Lower leg skin (tissue), 4 donors: ENCODE measurements around the gene ACAT2. TPM values are rescaled to one million over a fixed set of nuclear protein-coding genes. Genes with fewer than 3 reads are reported as not detected.
"Not testable (repeated sequence)": the region's sequence is repeated elsewhere in the genome, so short reads cannot be mapped to it uniquely, and the experiment has no call there.

Source experiments
- DNase-seq, 2 donors: peaks; one replicate each; pipeline ENCODE4 v3.0.0-alpha.2; 2019; ENCODE audit warnings: low spot score in 2 of 2
- H3K4me3 ChIP-seq: fragments of 200-600 bp; sonication (generic); 2 replicates; pipeline ENCODE4 v1.5.1; 2017; ENCODE audit warnings: mild to moderate bottlenecking, low read depth; ENCODE audit not compliant: poor library complexity, severe bottlenecking
- POLR2A ChIP-seq, 2 donors: fragments of 450-650 bp; IDR thresholded peaks; one replicate each; pipeline ENCODE4 v1.6.1; 2016 to 2017; ENCODE audit warnings: antibody characterized with exemption in 2 of 2, mild to moderate bottlenecking in 1 of 2, moderate library complexity in 1 of 2
- WGBS, 2 donors: methylation state at CpG; one replicate each; pipeline ENCODE4 v1.1.5; 2018; 5-methylcytosine and 5-hydroxymethylcytosine counted together
- intact Hi-C: fragments of 100-400 bp; cut with DNase I; formaldehyde crosslinking; loops from one replicate; pipeline ENCODE4 v1.15.0; 2023; ENCODE audit warnings: low total_unique reads
- total RNA-seq, 4 donors: library from RNA; depleted of rRNA; stranded (reverse); fragments of >200 nt; gene quantifications; one replicate each; pipeline ENCODE4 v1.1.0, GENCODE V29; 2016
- TF ChIP-seq, protein P1 (sequence below), 3 donors: fragments of 450-650 bp; IDR thresholded peaks; one replicate each; pipeline ENCODE4 v1.5.1; 2016; ENCODE audit warnings: antibody characterized with exemption in 3 of 3, mild to moderate bottlenecking in 3 of 3, moderate library complexity in 2 of 3

The ACAT2 gene
- total RNA-seq, 4 donors from 2014 or later, result 5.4 to 31.5 (median 13.8) TPM

DNA sequence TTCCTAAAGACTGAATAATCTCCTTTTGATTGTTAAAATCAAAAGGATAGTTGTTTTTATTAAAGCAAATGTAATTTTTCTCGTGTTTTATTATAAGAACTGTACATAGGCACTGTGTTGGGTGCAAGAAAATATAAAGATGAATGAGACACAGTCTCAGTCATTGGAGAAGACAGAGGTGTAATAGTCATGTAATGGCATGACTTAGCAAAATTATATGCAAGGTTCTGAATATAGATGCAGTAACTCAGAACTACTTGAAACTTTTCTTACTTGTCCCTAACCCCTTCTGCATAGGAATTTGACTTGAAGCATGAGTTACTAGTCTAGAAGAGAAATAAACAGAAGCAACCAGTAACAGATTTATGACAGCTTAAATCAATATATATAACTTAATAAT is 19.7 kb upstream of the ACAT2 start:
- intact Hi-C loops, result no loop called here
- 87 to 93% methylated on average over 1 of the region's 1 CpG for WGBS, 2 donors
- H3K4me3 ChIP-seq, result no peak overlapping the region
- no peak for TF ChIP-seq POLR2A (IDR thresholded peaks at IDR 0.05)
- TF ChIP-seq, protein P1, sequence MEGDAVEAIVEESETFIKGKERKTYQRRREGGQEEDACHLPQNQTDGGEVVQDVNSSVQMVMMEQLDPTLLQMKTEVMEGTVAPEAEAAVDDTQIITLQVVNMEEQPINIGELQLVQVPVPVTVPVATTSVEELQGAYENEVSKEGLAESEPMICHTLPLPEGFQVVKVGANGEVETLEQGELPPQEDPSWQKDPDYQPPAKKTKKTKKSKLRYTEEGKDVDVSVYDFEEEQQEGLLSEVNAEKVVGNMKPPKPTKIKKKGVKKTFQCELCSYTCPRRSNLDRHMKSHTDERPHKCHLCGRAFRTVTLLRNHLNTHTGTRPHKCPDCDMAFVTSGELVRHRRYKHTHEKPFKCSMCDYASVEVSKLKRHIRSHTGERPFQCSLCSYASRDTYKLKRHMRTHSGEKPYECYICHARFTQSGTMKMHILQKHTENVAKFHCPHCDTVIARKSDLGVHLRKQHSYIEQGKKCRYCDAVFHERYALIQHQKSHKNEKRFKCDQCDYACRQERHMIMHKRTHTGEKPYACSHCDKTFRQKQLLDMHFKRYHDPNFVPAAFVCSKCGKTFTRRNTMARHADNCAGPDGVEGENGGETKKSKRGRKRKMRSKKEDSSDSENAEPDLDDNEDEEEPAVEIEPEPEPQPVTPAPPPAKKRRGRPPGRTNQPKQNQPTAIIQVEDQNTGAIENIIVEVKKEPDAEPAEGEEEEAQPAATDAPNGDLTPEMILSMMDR (IDR thresholded peaks at IDR 0.05), result no peak
- DNase-seq, result no peak

- TF ChIP-seq, protein P1 (IDR thresholded peaks at IDR 0.05), result no peak
- TF ChIP-seq POLR2A (IDR thresholded peaks at IDR 0.05), result no peak
- 91% methylated on average over 7 of the region's 7 CpGs for WGBS, 2 donors
- no peak overlapping the region for H3K4me3 ChIP-seq
- intact Hi-C loops, result no loop called here
- no peak for DNase-seq
These were observed 16.8 kb upstream of the ACAT2 start for GRCh38 chr6:159745081-159745480.

- no peak overlapping the region for H3K4me3 ChIP-seq
- no peak for DNase-seq
- 92 to 97% methylated on average over 1 of the region's 1 CpG for WGBS, 2 donors
- intact Hi-C loops, result no loop called here
- TF ChIP-seq POLR2A (IDR thresholded peaks at IDR 0.05), result no peak
- TF ChIP-seq, protein P1 (IDR thresholded peaks at IDR 0.05), result no peak
These were observed 15.1 kb upstream of the ACAT2 start for GRCh38 chr6:159746759-159747158.

DNA sequence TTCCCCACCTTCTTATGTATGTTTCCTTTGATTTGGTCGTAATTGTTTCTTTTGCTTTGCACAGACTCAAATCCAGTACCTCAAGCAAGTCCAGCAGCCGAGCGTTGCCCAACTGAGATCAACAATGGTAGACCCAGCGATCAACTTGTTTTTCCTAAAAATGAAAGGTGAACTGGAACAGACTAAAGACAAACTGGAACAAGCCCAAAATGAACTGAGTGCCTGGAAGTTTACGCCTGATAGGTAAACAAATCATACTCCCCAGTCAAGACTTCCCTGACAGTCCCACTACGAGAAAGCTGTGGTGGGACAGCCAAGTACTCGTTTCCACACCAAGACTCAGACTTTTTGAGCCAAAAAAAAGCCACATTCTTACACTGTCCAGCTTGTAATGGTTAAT is 13.7 kb upstream of the ACAT2 start:
- WGBS, 2 donors, result 85 to 94% methylated on average over 7 of the region's 7 CpGs
- not testable (repeated sequence) for DNase-seq

GRCh38 chr6:159751448-159751847 is 10.4 kb upstream of the ACAT2 start:
- intact Hi-C loops, result no loop called here
- TF ChIP-seq, protein P1 (IDR thresholded peaks at IDR 0.05), result no peak
- no peak for TF ChIP-seq POLR2A (IDR thresholded peaks at IDR 0.05)
- WGBS, 2 donors, result 81 to 84% methylated on average over 3 of the region's 3 CpGs
- no peak for DNase-seq
- H3K4me3 ChIP-seq, result no peak overlapping the region

More for the DNA sequence above, 13.7 kb upstream of the ACAT2 start:
- intact Hi-C loops, H3K4me3 ChIP-seq: not testable (repeated sequence)

GRCh38 chr6:159753081-159753872 is 8.6 kb upstream of the ACAT2 start:
- DNase-seq, result no peak
- intact Hi-C loops, result no loop called here
- no peak overlapping the region for H3K4me3 ChIP-seq
- no peak for TF ChIP-seq POLR2A (IDR thresholded peaks at IDR 0.05)
- TF ChIP-seq, protein P1 (IDR thresholded peaks at IDR 0.05), result no peak
- WGBS, 2 donors, result 80 to 90% methylated on average over 6 of the region's 6 CpGs
